GM10266 (cell line): ENCODE measurements around the gene KIRREL3.

Experiments used
- DNase-seq: peaks from one replicate; pipeline ENCODE4 v3.0.0; 2012; ENCODE audit errors: extremely low spot score
- CTCF ChIP-seq: IDR thresholded peaks from 2 replicates; pipeline ENCODE4 v1.5.1; 2012; ENCODE audit warnings: mild to moderate bottlenecking, low read depth; ENCODE audit not compliant: control insufficient read depth, insufficient read depth; ENCODE audit errors: missing control alignments

The KIRREL3 gene

GRCh38 chr11:126602349-126602940 lies 398.1 kb downstream of the KIRREL3 start:
- no peak for DNase-seq

GRCh38 chr11:126601550-126602215 lies 398.9 kb downstream of the KIRREL3 start:
- DNase-seq = no peak
- TF ChIP-seq CTCF = no peak

More at GRCh38 chr11:126602349-126602940, 398.1 kb downstream of the KIRREL3 start:
- no peak for TF ChIP-seq CTCF

- TF ChIP-seq CTCF = no peak
- no peak for DNase-seq
These were observed 399.4 kb downstream of the KIRREL3 start for GRCh38 chr11:126601136-126601535.

GRCh38 chr11:126599217-126599897 lies 401.2 kb downstream of the KIRREL3 start:
- no peak for DNase-seq
- TF ChIP-seq CTCF = no peak

GRCh38 chr11:126598344-126599216 lies 402.0 kb downstream of the KIRREL3 start:
- DNase-seq = no peak
- no peak for TF ChIP-seq CTCF

GRCh38 chr11:126597041-126597440 lies 403.5 kb downstream of the KIRREL3 start:
- no peak for TF ChIP-seq CTCF
- no peak for DNase-seq
